Measurements from ENCODE around the gene PREX1. TPM values are rescaled to one million over a fixed set of nuclear protein-coding genes. Genes with fewer than 3 reads are reported as not detected.

PREX1 gene
- total RNA-seq, 2 donors from 2014 or later: 7.4 to 37.9 TPM

GRCh38 chr20:48623176-48623905 is 204.5 kb downstream of the PREX1 start:
- no peak for DNase-seq (ENCODE audit: low spot score)
- intact Hi-C loops (cut with DNase I): loop anchor here (5.0 kb wide), 2 partner anchors 896 to 946 kb away; no protein-coding TSS in a partner anchor
- WGBS: 91% methylated on average over 14 of the region's 16 CpGs
- H3K9me3 ChIP-seq: no peaks in the 10 kb centered on the region
- no peak overlapping the region for H3K27ac ChIP-seq
- H3K36me3 ChIP-seq: no peaks in the 10 kb centered on the region
- peaks cover 2% of the 10 kb centered on the region for H3K4me1 ChIP-seq (replicated peaks)
- H3K4me3 ChIP-seq: no peak overlapping the region
- TF ChIP-seq POLR2AphosphoS5 (IDR thresholded peaks at IDR 0.05) (no peak), CTCF (IDR thresholded peaks at IDR 0.05) (no peak), POLR2A (IDR thresholded peaks at IDR 0.05) (no peak)
- H3K27me3 ChIP-seq (replicated peaks; ENCODE audit: insufficient read depth): no peaks in the 10 kb centered on the region

GRCh38 chr20:48622421-48622820 is 205.4 kb downstream of the PREX1 start:
- no peak for DNase-seq (ENCODE audit: low spot score)
- no peak overlapping the region for H3K27ac ChIP-seq
- WGBS: 62% methylated on average over 11 of the region's 11 CpGs

GRCh38 chr20:48621376-48622078 is 206.3 kb downstream of the PREX1 start:
- no peak overlapping the region for H3K27ac ChIP-seq
- WGBS: 58% methylated on average over 23 of the region's 23 CpGs
- peaks cover 2% of the 10 kb centered on the region for H3K4me1 ChIP-seq (replicated peaks)
- intact Hi-C loops (cut with DNase I): loop anchor here (1.0 to 5.0 kb wide), 3 partner anchors 894 to 958 kb away; no protein-coding TSS in a partner anchor
- DNase-seq (ENCODE audit: low spot score): no peak
- no peaks in the 10 kb centered on the region for H3K36me3 ChIP-seq
- no peak overlapping the region for H3K4me3 ChIP-seq
- TF ChIP-seq CTCF (IDR thresholded peaks at IDR 0.05) (no peak), POLR2AphosphoS5 (IDR thresholded peaks at IDR 0.05) (no peak), POLR2A (IDR thresholded peaks at IDR 0.05) (no peak)
- H3K9me3 ChIP-seq: no peaks in the 10 kb centered on the region
- H3K27me3 ChIP-seq (replicated peaks; ENCODE audit: insufficient read depth): no peaks in the 10 kb centered on the region

More at GRCh38 chr20:48622421-48622820, 205.4 kb downstream of the PREX1 start:
- H3K4me3 ChIP-seq: no peak overlapping the region
- peaks cover 2% of the 10 kb centered on the region for H3K4me1 ChIP-seq (replicated peaks)
- no peaks in the 10 kb centered on the region for H3K9me3 ChIP-seq
- no peaks in the 10 kb centered on the region for H3K36me3 ChIP-seq
- TF ChIP-seq POLR2A (IDR thresholded peaks at IDR 0.05): no peak
- no peak for TF ChIP-seq CTCF (IDR thresholded peaks at IDR 0.05)
- TF ChIP-seq POLR2AphosphoS5 (IDR thresholded peaks at IDR 0.05): no peak
- intact Hi-C loops (cut with DNase I): loop anchor here (5.0 kb wide), 2 partner anchors 895 to 945 kb away; no protein-coding TSS in a partner anchor
- H3K27me3 ChIP-seq (replicated peaks; ENCODE audit: insufficient read depth): no peaks in the 10 kb centered on the region

GRCh38 chr20:48620507-48621375 is 207.1 kb downstream of the PREX1 start:
- intact Hi-C loops (cut with DNase I): loop anchor here (1.0 to 5.0 kb wide), 4 partner anchors 834 to 957 kb away; no protein-coding TSS in a partner anchor
- Histone ChIP-seq H3K9me3 (no peaks in the 10 kb centered on the region), H3K27ac (no peak overlapping the region), H3K27me3 (replicated peaks; ENCODE audit: insufficient read depth) (no peaks in the 10 kb centered on the region), H3K36me3 (no peaks in the 10 kb centered on the region), H3K4me3 (peak overlapping the region in 1 of 2 donors; percentile 21), H3K4me1 (replicated peaks) (peaks cover 2% of the 10 kb centered on the region)
- TF ChIP-seq POLR2A (IDR thresholded peaks at IDR 0.05) (no peak), CTCF (IDR thresholded peaks at IDR 0.05) (peak; percentile 80 to 97 (median 93)), POLR2AphosphoS5 (IDR thresholded peaks at IDR 0.05) (peak; percentile 48)
- whole genome bisulfite sequencing: 4% methylated on average over 26 of the region's 26 CpGs
- DNase-seq (ENCODE audit: low spot score): peak; percentile 88

Data from prostate gland (tissue), 2 donors.